LoVo (cell line): ENCODE results near the gene RPGRIP1.
"Not testable (repeated sequence)": the region's sequence is repeated elsewhere in the genome, so short reads cannot be mapped to it uniquely, and the experiment has no call there.

Experiments
- DNase-seq: peaks from one replicate; pipeline ENCODE4 v3.0.0-alpha.2; 2016; ENCODE audit warnings: low spot score

The RPGRIP1 gene

GRCh38 chr14:21279783-21280182, at the start of gene RPGRIP1:
Gene RPGRIP1, plus strand, starts transcription at chr14:21280083. Its CDS starts 7,894 bp downstream, at chr14:21287977.
- no peak for DNase-seq

DNA sequence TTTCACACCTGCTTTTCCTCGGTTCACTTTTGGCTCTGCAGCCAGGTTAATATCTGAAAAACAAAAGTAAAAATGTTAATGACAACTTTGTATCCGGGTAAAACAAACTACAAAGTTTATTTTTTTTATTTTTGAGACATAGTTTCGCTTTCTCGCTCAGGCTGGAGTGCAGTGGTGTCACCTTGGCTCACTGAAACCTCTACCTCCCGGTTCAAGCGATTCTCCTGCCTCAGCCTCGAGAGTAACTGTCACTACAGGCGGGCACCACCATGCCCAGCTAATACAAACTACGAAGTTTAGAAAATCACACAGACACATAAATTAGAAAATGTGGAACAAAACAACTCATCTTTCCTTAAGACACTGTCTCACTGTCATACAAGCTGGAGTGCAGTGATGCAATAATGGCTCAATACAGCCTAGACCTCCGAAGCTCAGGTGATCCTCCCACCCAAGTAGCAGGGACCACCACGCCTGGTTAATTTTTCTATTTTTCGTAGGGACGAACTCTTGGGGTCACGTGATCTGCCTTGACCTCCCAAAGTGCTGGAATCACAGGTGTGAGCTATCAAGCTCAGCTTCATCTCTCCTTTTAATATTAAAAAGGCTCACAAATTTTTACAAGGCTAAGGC, 48.7 kb upstream of the RPGRIP1 start:
- DNase-seq = no peak

GRCh38 chr14:21233457-21234076, 46.3 kb upstream of the RPGRIP1 start:
- no peak for DNase-seq

GRCh38 chr14:21234112-21234511, 45.8 kb upstream of the RPGRIP1 start:
- no peak for DNase-seq

GRCh38 chr14:21236948-21237797, 42.7 kb upstream of the RPGRIP1 start:
- no peak for DNase-seq

DNA sequence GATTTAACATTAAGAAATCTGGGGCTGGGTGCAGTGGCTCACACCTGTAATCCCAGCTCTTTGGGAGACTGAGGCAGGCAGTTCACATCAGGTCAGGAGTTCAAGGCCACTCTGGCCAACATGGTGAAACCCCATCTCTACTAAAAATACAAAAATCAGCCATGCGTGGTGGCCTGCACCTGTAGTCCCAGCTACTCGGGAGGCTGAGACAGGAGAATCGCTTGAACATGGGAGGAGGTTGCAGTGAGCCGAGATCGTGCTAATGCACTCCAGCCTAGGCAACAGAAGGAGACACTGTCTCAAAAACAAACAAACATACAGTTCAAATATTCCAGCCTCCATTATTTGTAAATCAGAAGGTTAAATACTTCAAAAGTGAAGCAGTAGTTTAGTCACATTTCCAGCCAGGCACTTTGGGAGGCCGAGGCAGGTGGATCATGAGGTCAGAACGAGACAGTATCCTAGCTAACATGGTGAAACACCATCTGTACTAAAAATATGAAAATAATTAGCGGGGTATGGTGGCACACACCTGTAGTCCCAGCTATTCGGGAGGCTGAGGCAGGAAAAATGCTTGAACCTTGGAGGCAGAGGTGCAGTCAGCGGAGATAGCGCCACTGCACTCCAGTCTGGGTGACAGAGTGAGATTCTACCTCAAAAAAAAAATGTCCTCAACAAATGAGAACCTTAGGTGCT, 40.9 kb upstream of the RPGRIP1 start:
- no peak for DNase-seq

DNA sequence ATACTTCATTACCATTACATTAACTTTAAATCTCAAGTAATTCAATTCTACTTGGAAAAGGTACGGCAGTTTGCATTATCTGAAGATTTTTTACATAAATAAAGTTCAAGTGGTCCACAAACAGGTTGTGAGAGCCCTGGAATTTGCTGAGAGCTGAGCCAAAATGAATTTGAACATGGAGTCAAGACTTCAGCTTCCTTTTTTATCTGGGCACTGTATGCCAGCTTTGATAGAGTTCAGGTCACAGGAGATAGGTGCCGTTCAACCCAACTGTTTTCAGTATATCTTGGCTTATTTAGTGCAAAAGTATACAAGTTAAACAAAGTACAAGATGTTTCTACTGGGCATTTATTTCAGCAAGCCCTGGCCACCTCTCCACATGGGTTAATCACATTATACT, 39.5 kb upstream of the RPGRIP1 start:
- no peak for DNase-seq

GRCh38 chr14:21241218-21241819, 38.6 kb upstream of the RPGRIP1 start:
- no peak for DNase-seq

DNA sequence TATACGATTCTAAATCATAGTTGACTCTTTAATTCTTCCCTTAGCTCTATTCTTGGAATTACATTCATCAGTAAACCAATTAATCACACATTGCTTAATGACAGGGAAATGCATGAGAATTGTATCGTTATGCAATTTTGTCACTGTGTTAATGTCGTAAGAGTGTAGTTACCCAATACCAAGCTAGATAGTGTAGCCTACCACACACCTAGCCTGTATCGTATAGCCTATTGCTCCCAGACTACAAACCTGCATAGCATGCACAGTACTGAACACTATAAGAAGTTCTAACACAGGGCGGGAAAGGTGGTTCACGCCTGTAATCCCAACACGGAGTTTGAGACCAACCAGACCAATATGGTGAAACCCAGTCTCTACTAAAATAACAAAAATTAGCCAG, 35.3 kb upstream of the RPGRIP1 start:
- DNase-seq = no peak

- DNase-seq = no peak
Observed at GRCh38 chr14:21245813-21246212, 34.1 kb upstream of the RPGRIP1 start.

DNA sequence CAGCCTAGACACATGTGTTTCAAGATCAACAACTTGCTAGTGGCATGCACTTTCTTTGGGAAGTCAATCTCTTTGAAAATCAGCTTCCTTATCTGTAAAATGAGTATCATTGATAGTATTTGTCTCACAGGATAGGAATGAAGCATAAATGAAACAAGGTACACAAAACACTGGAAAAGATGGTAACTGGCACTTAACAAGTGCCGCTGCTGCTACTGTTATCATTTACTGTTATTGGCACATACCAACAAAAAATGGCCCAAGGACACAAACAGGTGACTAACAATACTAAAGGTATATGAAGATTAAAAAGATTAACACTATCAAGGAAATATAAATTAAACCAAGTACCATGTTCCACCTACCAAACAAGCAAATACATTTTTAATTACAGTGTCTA, 31.5 kb upstream of the RPGRIP1 start:
- no peak for DNase-seq

DNA sequence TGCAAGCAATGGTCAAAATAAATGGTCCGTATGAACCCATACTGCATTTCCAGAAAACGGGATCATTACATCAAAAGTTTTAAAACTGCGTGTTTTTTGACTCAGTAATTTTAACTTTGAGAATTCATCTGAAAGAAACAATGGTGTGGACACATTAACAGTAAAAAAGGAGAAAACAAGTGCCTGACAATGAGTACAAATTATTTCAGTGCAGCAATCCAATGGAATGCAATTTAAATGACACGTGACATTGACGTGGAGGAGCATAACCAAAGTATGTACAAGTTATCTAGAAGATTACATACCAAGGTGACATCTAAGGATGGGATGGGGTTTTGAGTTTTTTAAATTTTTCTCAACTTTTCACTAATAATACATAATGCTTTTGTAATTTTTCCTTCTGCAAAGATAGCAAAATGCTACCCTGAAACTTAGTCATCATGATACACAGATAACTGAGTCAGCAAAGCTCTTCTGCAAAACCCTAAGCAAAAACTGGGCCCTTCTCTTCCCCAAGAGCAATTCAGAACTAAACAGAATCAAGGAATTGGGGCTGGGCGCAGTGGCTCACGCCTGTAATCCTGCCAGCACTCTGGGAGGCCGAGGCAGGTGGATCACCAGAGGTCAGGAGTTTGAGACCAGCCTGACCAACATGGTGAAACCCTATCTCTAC, 31.0 kb upstream of the RPGRIP1 start:
- no peak for DNase-seq

DNA sequence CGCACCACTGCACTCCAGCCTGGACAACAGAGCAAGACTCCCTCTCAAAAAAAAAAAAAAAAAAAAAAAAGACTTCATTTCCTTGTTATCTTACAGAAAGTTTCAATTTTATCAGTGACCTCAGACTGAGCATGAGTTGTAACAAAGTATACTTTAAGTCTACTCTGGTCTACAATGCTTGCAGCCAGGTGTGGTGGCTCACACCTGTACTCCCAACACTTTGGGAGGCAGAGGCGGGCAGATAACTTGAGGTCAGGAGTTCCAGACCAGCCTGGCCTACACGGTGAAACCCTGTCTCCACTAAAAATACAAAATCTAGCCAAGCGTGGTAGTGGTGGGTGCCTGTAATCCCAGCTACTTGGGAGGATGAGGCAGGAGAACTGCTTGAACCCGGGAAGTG, 28.7 kb upstream of the RPGRIP1 start:
- no peak for DNase-seq

DNA sequence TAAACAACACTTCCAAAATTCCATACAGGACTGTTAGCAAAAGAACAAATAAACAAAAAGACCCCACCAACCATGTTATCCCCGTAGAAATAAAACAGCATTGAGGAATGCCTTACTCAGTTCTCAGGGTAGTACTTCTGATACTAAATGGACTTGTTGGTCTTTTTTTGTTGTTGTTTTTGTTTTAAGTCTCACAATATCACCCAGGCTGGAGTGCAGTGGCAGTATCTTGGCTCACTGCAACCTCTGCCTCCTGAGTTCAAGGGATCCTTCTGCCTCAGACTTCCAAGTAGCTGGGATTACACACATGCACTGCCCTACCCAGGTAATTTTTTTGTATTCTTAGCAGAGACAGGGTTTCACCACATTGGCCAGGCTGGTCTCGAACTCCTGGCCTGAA, 27.7 kb upstream of the RPGRIP1 start:
- DNase-seq = no peak

DNA sequence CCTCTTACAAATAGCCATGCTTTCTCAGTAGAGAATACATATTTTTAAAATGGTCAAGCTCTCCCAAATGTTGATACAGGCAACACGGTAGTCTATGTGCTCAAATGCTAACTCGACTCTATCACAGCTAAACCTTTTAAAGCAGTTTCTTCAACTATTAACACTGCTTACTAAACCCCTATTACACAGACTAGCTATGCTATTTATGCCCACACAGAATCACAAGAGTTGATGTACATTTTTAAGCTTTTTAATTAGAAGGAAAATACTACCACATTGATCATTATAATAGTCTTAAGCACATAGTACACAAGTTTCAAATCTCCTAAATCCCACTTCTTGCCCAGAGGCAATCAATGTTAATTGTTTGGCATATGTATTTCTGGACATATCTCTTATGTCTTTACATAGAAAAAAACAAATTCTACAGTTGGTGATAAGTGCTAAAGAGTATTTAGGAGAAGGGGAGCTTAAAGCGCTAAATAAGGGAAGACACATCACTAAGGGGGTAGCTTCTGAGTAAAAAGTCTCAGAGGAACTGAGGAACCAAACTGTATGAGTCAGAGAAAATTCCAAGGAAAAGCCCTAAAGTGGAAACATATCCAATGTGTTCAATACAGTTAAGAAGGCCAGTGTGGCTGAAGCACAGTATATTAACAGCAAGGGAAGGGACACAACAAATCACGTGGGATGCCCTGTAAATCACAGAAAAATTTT, 24.3 kb upstream of the RPGRIP1 start:
- DNase-seq = no peak

DNA sequence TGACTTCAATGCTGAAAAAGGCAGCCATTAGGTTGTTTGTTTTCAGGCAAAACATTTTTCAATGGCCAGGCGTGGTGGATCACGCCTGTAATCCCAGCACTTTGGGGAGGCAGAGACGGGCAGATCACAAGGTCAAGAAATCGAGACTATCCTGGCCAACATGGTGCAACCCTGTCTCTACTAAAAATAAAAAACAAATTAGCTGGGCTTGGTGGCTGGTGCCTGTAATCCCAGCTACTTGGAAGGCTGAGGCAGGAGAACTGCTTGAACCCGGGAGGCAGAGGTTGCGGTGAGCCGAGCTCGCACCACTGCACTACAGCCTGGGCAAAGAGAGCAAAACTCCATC, 23.8 kb upstream of the RPGRIP1 start:
- not testable (repeated sequence) for DNase-seq

DNA sequence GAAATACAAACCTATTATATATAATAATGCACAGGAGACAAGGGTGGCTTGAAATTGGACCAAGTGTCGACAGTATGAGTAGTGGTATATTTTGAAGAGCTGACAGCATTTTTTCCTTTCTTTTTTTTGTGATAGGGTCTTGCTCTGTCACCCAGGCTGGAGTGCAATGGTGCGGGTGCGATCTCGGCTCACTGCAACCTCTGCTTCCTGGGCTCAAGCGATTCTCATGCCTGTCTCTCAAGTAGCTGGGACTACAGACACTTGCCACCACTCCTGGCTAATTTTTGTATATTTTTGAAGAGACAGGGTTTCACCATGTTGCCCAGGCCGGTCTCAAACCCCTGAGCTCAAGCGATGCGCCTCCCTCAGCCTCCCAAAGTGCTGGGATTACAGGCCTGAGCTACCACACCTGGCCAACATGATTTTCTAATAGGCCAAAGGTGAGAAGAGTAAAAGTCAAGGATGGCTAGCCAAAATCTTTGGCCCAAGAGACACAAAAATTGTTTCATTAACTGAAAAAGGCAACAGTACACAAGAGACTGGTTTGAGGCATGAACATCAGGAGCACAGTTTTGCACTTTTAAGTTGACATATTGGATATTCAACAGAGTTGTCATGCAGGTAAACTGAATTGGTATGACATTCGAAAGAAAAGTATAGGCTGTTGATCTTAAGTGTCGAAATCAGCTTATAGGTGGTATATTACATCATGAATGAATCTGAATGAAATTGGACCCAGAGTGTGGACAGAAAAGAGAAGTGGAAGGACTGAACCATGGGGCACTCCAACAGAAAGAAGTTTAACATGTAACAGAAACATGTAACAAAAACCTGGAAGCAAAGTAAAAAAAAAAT, 23.1 kb upstream of the RPGRIP1 start:
- DNase-seq = no peak

GRCh38 chr14:21257394-21257909, 22.4 kb upstream of the RPGRIP1 start:
- DNase-seq = no peak

GRCh38 chr14:21258005-21258888, 21.6 kb upstream of the RPGRIP1 start:
- DNase-seq = no peak
